ENCODE results near the gene RPS6KA1. TPM values are rescaled to one million over a fixed set of nuclear protein-coding genes. Genes with fewer than 3 reads are reported as not detected.

Gene RPS6KA1
- total and polyA plus RNA-seq, 10 of the 15 experiments (the other 5 are each of a cell fraction or from before 2014, with no cell fraction given) = 5.0 to 136 (median 91.5) TPM

- peak overlapping the region; percentile 44 for H3K4me2 ChIP-seq (ENCODE audit: control insufficient read depth, insufficient read depth)
- WGBS (ENCODE audit: insufficient coverage, insufficient replicate concordance, low lambda C conversion rate, missing lambda C conversion rate) = 75% methylated on average over 3 of the region's 3 CpGs
- no peak overlapping the region for H3K4me3 ChIP-seq
- no peak for DNase-seq (ENCODE audit: low read depth, low spot score)
- in situ Hi-C loops (cut with MboI) (no loop called here), intact Hi-C loops (cut with micrococcal nuclease; ENCODE audit: unreplicated experiment) (no loop called here)
- no peaks in the 10 kb centered on the region for H3K9me3 ChIP-seq (replicated peaks; ENCODE audit: control insufficient read depth, insufficient read depth, low read length)
- no peaks in the 10 kb centered on the region for H3K79me2 ChIP-seq (ENCODE audit: control insufficient read depth, insufficient read depth, low read length)
- H3K27me3 ChIP-seq (replicated peaks in 1 of 2; ENCODE audit: control insufficient read depth in 2 of 2, insufficient read depth in 2 of 2, low read length in 1 of 2) = no peaks in the 10 kb centered on the region
- H4K20me1 ChIP-seq (ENCODE audit: control insufficient read depth, insufficient read depth) = no peaks in the 10 kb centered on the region
- POLR2A ChIA-PET = interaction anchor here (0.6 kb wide), 1 partner anchor 201 kb away, joined by 3 read pairs; no protein-coding TSS in a partner anchor
- peaks cover 13% of the 10 kb centered on the region for H3K4me1 ChIP-seq (ENCODE audit: control insufficient read depth, insufficient read depth, low read length)
- TF ChIP-seq ZNF384 (IDR thresholded peaks at IDR 0.05; ENCODE audit: borderline replicate concordance, low read depth, low read length) = no peak
- TF ChIP-seq SRF (IDR thresholded peaks at IDR 0.05; ENCODE audit: low read depth in 2 of 2, low read length in 2 of 2) = peak in 1 of 2 experiments; percentile 75; a peak in 2 of 4 replicates
- TF ChIP-seq RUNX3 (IDR thresholded peaks at IDR 0.05; ENCODE audit: low read length) = peak; percentile 48
- TF ChIP-seq POU2F2 (IDR thresholded peaks at IDR 0.05; ENCODE audit: borderline replicate concordance, low read depth, low read length) = no peak
- TF ChIP-seq GATAD2B (conservative IDR thresholded peaks at IDR 0.05; ENCODE audit: low read depth) = no peak
- TF ChIP-seq USF2 (IDR thresholded peaks at IDR 0.05; ENCODE audit: borderline replicate concordance, low read depth, low read length) = no peak
- no peak for TF ChIP-seq USF1 (IDR thresholded peaks at IDR 0.05; ENCODE audit: borderline replicate concordance, extremely low read length, insufficient read depth, low read depth, low read length)
- no peak for FAIRE-seq
- peak overlapping the region; percentile 37 for H2AFZ ChIP-seq (ENCODE audit: control insufficient read depth, low read depth, low read length)
- no peak for ATAC-seq
- peak overlapping the region; percentile 58 for H3K27ac ChIP-seq (ENCODE audit: control insufficient read depth, insufficient read depth)
- no TSS peak for BruUV-seq (replicated peaks)
- CTCF ChIA-PET = interaction anchor here (0.5 to 0.7 kb wide), 2 partner anchors 150 to 515 kb away, joined by 3 read pairs; no protein-coding TSS in a partner anchor
- no peaks in the 10 kb centered on the region for H3K36me3 ChIP-seq (ENCODE audit: control insufficient read depth in 2 of 2, insufficient read depth in 2 of 2, low read length in 1 of 2)
- peak overlapping the region; percentile 47 for H3K9ac ChIP-seq (ENCODE audit: control insufficient read depth, insufficient read depth, low read length)
- RAD21 ChIA-PET (ENCODE audit: unreplicated experiment) = interaction anchor here (1.6 kb wide), 1 partner anchor 140 kb away, joined by 3 read pairs; no protein-coding TSS in a partner anchor
- SMC1A ChIA-PET (ENCODE audit: uncharacterized antibody, unreplicated experiment) = interaction anchor here (0.9 to 1.5 kb wide), 5 partner anchors 83 to 260 kb away, joined by 3 to 5 read pairs (median 4); no protein-coding TSS in a partner anchor
Observed at GRCh38 chr1:26618561-26618960, 89.0 kb downstream of the RPS6KA1 start.

MicroRNA genes within 50 kb of the gene (microRNA counts, 767-probe panel; counts per million panel counts)
- microRNA hsa-miR-1976 = 977 counts per million, percentile 26 among the panel's probes with 10 or more counts

Small RNA genes lying within 50 kb of the gene (microRNA-seq; reads per million reads assigned to microRNA genes)
- gene MIR1976 = 8.1 reads per million, percentile 40 among the genes with 10 or more reads in this experiment

Small RNA genes lying within 50 kb of the gene (small RNA-seq; reads per million reads assigned to genes)
- gene MIR1976 (0.98 reads per million, percentile 31 among the genes with 10 or more reads in this experiment), gene RF00019 (not detected), gene RNU7-29P (not detected)

Other genes with a start within 250 kb of the RPS6KA1 start
Only the 7 nearest of the 9 such genes appear.
- 237 and 262 TPM in 2 replicates for gene CD52, start 211.8 kb upstream of the RPS6KA1 start, total RNA-seq (2014; rRNA removed)
- 637 and 673 TPM in 2 replicates for gene CD52, start 211.8 kb upstream of the RPS6KA1 start, total RNA-seq (2014; rRNA removed; fragmentation: Illumina TruSeq; extraction: Trizol)
- gene CD52, start 211.8 kb upstream of the RPS6KA1 start, total RNA-seq (2021) = 291 and 301 TPM in 2 replicates
- gene CD52, start 211.8 kb upstream of the RPS6KA1 start, polyA plus RNA-seq (2011; rRNA removed) = 453 and 508 TPM in 2 replicates
- gene CD52, start 211.8 kb upstream of the RPS6KA1 start, polyA plus RNA-seq (2014; fragmentation: Illumina TruSeq; extraction: Trizol) = 882 and 1,118 TPM in 2 replicates
- gene CD52, start 211.8 kb upstream of the RPS6KA1 start, polyA plus RNA-seq (2014; fragmentation: Nextera tagmentation; extraction: Ambion mirVana) = 1,000 to 10,000 TPM; 2,664 to 2,736 TPM
- gene CD52, start 211.8 kb upstream of the RPS6KA1 start, polyA plus RNA-seq (2014; rRNA removed) = 488 and 610 TPM in 2 replicates
- 100 to 1,000 TPM; 382 to 390 TPM for gene CD52, start 211.8 kb upstream of the RPS6KA1 start, polyA plus RNA-seq (2016; fragmentation: Nextera tagmentation; extraction: Ambion mirVana)
- 0.06 TPM in 1 of 2 replicates, not detected in the other for gene CRYBG2, start 175.6 kb upstream of the RPS6KA1 start, total RNA-seq (2014; rRNA removed)
- gene CRYBG2, start 175.6 kb upstream of the RPS6KA1 start, total RNA-seq (2014; rRNA removed; fragmentation: Illumina TruSeq; extraction: Trizol) = not detected in 2 replicates
- 0.03 TPM in 1 of 2 replicates, not detected in the other for gene CRYBG2, start 175.6 kb upstream of the RPS6KA1 start, total RNA-seq (2021)
- gene CRYBG2, start 175.6 kb upstream of the RPS6KA1 start, polyA plus RNA-seq (2011; rRNA removed) = 0.16 and 0.30 TPM in 2 replicates
- not detected in 2 replicates for gene CRYBG2, start 175.6 kb upstream of the RPS6KA1 start, polyA plus RNA-seq (2014; fragmentation: Illumina TruSeq; extraction: Trizol)
- gene CRYBG2, start 175.6 kb upstream of the RPS6KA1 start, polyA plus RNA-seq (2014; fragmentation: Nextera tagmentation; extraction: Ambion mirVana) = not detected
- gene CRYBG2, start 175.6 kb upstream of the RPS6KA1 start, polyA plus RNA-seq (2014; rRNA removed) = 0.04 and 0.25 TPM in 2 replicates
- gene CRYBG2, start 175.6 kb upstream of the RPS6KA1 start, polyA plus RNA-seq (2016; fragmentation: Nextera tagmentation; extraction: Ambion mirVana) = 1 to 10 TPM in 1 of 2 experiments, under 1 TPM in 1; 0.50 to 1.2 TPM
- not detected in 2 replicates for gene ZNF683, start 157.0 kb upstream of the RPS6KA1 start, total RNA-seq (2014; rRNA removed)
- gene ZNF683, start 157.0 kb upstream of the RPS6KA1 start, total RNA-seq (2014; rRNA removed; fragmentation: Illumina TruSeq; extraction: Trizol) = not detected in 2 replicates
- gene ZNF683, start 157.0 kb upstream of the RPS6KA1 start, total RNA-seq (2021) = not detected in 2 replicates
- not detected in 2 replicates for gene ZNF683, start 157.0 kb upstream of the RPS6KA1 start, polyA plus RNA-seq (2011; rRNA removed)
- gene ZNF683, start 157.0 kb upstream of the RPS6KA1 start, polyA plus RNA-seq (2014; fragmentation: Illumina TruSeq; extraction: Trizol) = not detected in 2 replicates
- not detected for gene ZNF683, start 157.0 kb upstream of the RPS6KA1 start, polyA plus RNA-seq (2014; fragmentation: Nextera tagmentation; extraction: Ambion mirVana)
- not detected in 2 replicates for gene ZNF683, start 157.0 kb upstream of the RPS6KA1 start, polyA plus RNA-seq (2014; rRNA removed)
- gene ZNF683, start 157.0 kb upstream of the RPS6KA1 start, polyA plus RNA-seq (2016; fragmentation: Nextera tagmentation; extraction: Ambion mirVana) = not detected
- not detected in 2 replicates for gene LIN28A, start 118.9 kb upstream of the RPS6KA1 start, total RNA-seq (2014; rRNA removed)
- not detected in 2 replicates for gene LIN28A, start 118.9 kb upstream of the RPS6KA1 start, total RNA-seq (2014; rRNA removed; fragmentation: Illumina TruSeq; extraction: Trizol)
- 0.58 and 0.59 TPM in 2 replicates for gene LIN28A, start 118.9 kb upstream of the RPS6KA1 start, total RNA-seq (2021)
- not detected in 2 replicates for gene LIN28A, start 118.9 kb upstream of the RPS6KA1 start, polyA plus RNA-seq (2011; rRNA removed)
- not detected in 2 replicates for gene LIN28A, start 118.9 kb upstream of the RPS6KA1 start, polyA plus RNA-seq (2014; fragmentation: Illumina TruSeq; extraction: Trizol)
- gene LIN28A, start 118.9 kb upstream of the RPS6KA1 start, polyA plus RNA-seq (2014; fragmentation: Nextera tagmentation; extraction: Ambion mirVana) = not detected
- gene LIN28A, start 118.9 kb upstream of the RPS6KA1 start, polyA plus RNA-seq (2014; rRNA removed) = not detected in 2 replicates
- under 1 TPM; 0.13 to 0.30 TPM for gene LIN28A, start 118.9 kb upstream of the RPS6KA1 start, polyA plus RNA-seq (2016; fragmentation: Nextera tagmentation; extraction: Ambion mirVana)
- 33.1 and 33.2 TPM in 2 replicates for gene DHDDS, start 97.4 kb upstream of the RPS6KA1 start, total RNA-seq (2014; rRNA removed)
- 35.6 and 38.5 TPM in 2 replicates for gene DHDDS, start 97.4 kb upstream of the RPS6KA1 start, total RNA-seq (2014; rRNA removed; fragmentation: Illumina TruSeq; extraction: Trizol)
- gene DHDDS, start 97.4 kb upstream of the RPS6KA1 start, total RNA-seq (2021) = 41.6 and 46.9 TPM in 2 replicates
- gene DHDDS, start 97.4 kb upstream of the RPS6KA1 start, polyA plus RNA-seq (2011; rRNA removed) = 37.2 and 38.7 TPM in 2 replicates
- gene DHDDS, start 97.4 kb upstream of the RPS6KA1 start, polyA plus RNA-seq (2014; fragmentation: Illumina TruSeq; extraction: Trizol) = 37.2 and 49.5 TPM in 2 replicates
- gene DHDDS, start 97.4 kb upstream of the RPS6KA1 start, polyA plus RNA-seq (2014; fragmentation: Nextera tagmentation; extraction: Ambion mirVana) = 10 to 100 TPM; 22.7 to 27.2 TPM
- 34.7 TPM in 2 replicates for gene DHDDS, start 97.4 kb upstream of the RPS6KA1 start, polyA plus RNA-seq (2014; rRNA removed)
- 10 to 100 TPM; 45.4 to 47.5 TPM for gene DHDDS, start 97.4 kb upstream of the RPS6KA1 start, polyA plus RNA-seq (2016; fragmentation: Nextera tagmentation; extraction: Ambion mirVana)
- gene HMGN2, start 57.3 kb upstream of the RPS6KA1 start, total RNA-seq (2014; rRNA removed) = 678 and 698 TPM in 2 replicates
- 496 and 526 TPM in 2 replicates for gene HMGN2, start 57.3 kb upstream of the RPS6KA1 start, total RNA-seq (2014; rRNA removed; fragmentation: Illumina TruSeq; extraction: Trizol)
- 687 and 709 TPM in 2 replicates for gene HMGN2, start 57.3 kb upstream of the RPS6KA1 start, total RNA-seq (2021)
- gene HMGN2, start 57.3 kb upstream of the RPS6KA1 start, polyA plus RNA-seq (2011; rRNA removed) = 249 and 328 TPM in 2 replicates
- 937 and 999 TPM in 2 replicates for gene HMGN2, start 57.3 kb upstream of the RPS6KA1 start, polyA plus RNA-seq (2014; fragmentation: Illumina TruSeq; extraction: Trizol)
- gene HMGN2, start 57.3 kb upstream of the RPS6KA1 start, polyA plus RNA-seq (2014; fragmentation: Nextera tagmentation; extraction: Ambion mirVana) = 100 to 1,000 TPM; 615 to 830 TPM
- gene HMGN2, start 57.3 kb upstream of the RPS6KA1 start, polyA plus RNA-seq (2014; rRNA removed) = 348 and 380 TPM in 2 replicates
- 1,000 to 10,000 TPM; 2,526 to 2,682 TPM for gene HMGN2, start 57.3 kb upstream of the RPS6KA1 start, polyA plus RNA-seq (2016; fragmentation: Nextera tagmentation; extraction: Ambion mirVana)
- 20.5 and 24.3 TPM in 2 replicates for gene ARID1A, start 166.3 kb downstream of the RPS6KA1 start, total RNA-seq (2014; rRNA removed)
- 22.7 and 23.6 TPM in 2 replicates for gene ARID1A, start 166.3 kb downstream of the RPS6KA1 start, total RNA-seq (2014; rRNA removed; fragmentation: Illumina TruSeq; extraction: Trizol)
- 93.4 and 98.0 TPM in 2 replicates for gene ARID1A, start 166.3 kb downstream of the RPS6KA1 start, total RNA-seq (2021)
- gene ARID1A, start 166.3 kb downstream of the RPS6KA1 start, polyA plus RNA-seq (2011; rRNA removed) = 9.4 and 13.1 TPM in 2 replicates
- 59.0 and 75.1 TPM in 2 replicates for gene ARID1A, start 166.3 kb downstream of the RPS6KA1 start, polyA plus RNA-seq (2014; fragmentation: Illumina TruSeq; extraction: Trizol)
- gene ARID1A, start 166.3 kb downstream of the RPS6KA1 start, polyA plus RNA-seq (2014; fragmentation: Nextera tagmentation; extraction: Ambion mirVana) = 10 to 100 TPM in 1 of 2 experiments, 1 to 10 TPM in 1; 10.0 to 24.5 TPM
- 41.6 and 57.8 TPM in 2 replicates for gene ARID1A, start 166.3 kb downstream of the RPS6KA1 start, polyA plus RNA-seq (2014; rRNA removed)
- gene ARID1A, start 166.3 kb downstream of the RPS6KA1 start, polyA plus RNA-seq (2016; fragmentation: Nextera tagmentation; extraction: Ambion mirVana) = 10 to 100 TPM; 22.2 to 22.8 TPM